HEK293 (cell line): ENCODE measurements around the gene TANK.

ENCODE experiments used
- CTCF ChIA-PET: fragments of 350-600 bp; formaldehyde crosslinking; extraction: SDS; loops from one replicate; lab custom pipeline; 2021; ENCODE audit warnings: antibody characterized with exemption; lab: Yijun Ruan, JAX
- POLR2A ChIA-PET: fragments of 300-600 bp; formaldehyde crosslinking; extraction: SDS; loops from one replicate; lab custom pipeline; 2020; ENCODE audit warnings: antibody characterized with exemption, inconsistent platforms; lab: Yijun Ruan, JAX
- H3K27ac ChIP-seq: fragments of 200-500 bp; sonication (Bioruptor generic); 2 replicates; pipeline ENCODE4 v1.5.1; 2014; ENCODE audit warnings: low read depth, low read length, control low read depth, inconsistent platforms; ENCODE audit errors: extremely low read depth
- H3K36me3 ChIP-seq, 2 experiments: fragments of 200-500 bp in 1 of 2; sonication (Bioruptor generic) in 1 of 2; 1 replicate in 1 of 2; 2 replicates in 1 of 2; pipeline ENCODE4 v1.5.1; 2014 to 2017; ENCODE audit warnings: inconsistent platforms in 2 of 2, low read length in 2 of 2; ENCODE audit not compliant: control insufficient read depth in 2 of 2, insufficient read depth in 1 of 2
- H3K4me1 ChIP-seq: fragments of 200-500 bp; sonication (Bioruptor generic); 2 replicates; pipeline ENCODE4 v1.5.1; 2014; ENCODE audit warnings: mild to moderate bottlenecking, low read length, inconsistent platforms; ENCODE audit not compliant: control insufficient read depth, insufficient read depth
- H3K4me3 ChIP-seq: 2 replicates; pipeline ENCODE4 v1.5.1; 2011; ENCODE audit warnings: low read depth, mild to moderate bottlenecking, control low read depth, low read length, moderate library complexity
- H3K9me3 ChIP-seq: fragments of 200-500 bp; sonication (Bioruptor generic); 2 replicates; pipeline ENCODE4 v1.5.1; 2014; ENCODE audit warnings: low read depth, low read length, inconsistent platforms; ENCODE audit not compliant: control insufficient read depth, insufficient read depth
- MYNN ChIP-seq: fragments of 450-650 bp; formaldehyde crosslinking; IDR thresholded peaks from 2 replicates; pipeline ENCODE4 v1.5.1; 2016; ENCODE audit warnings: missing biosample characterization, missing genetic modification characterization, borderline replicate concordance
- MZF1 ChIP-seq: fragments of 450-650 bp; formaldehyde crosslinking; IDR thresholded peaks from 2 replicates; pipeline ENCODE4 v1.5.1; 2017; ENCODE audit warnings: missing biosample characterization, missing genetic modification characterization, borderline replicate concordance
- PRDM10 ChIP-seq: fragments of 450-650 bp; formaldehyde crosslinking; IDR thresholded peaks from 2 replicates; pipeline ENCODE4 v1.5.1; 2016; ENCODE audit warnings: missing biosample characterization, missing genetic modification characterization
- REPIN1 ChIP-seq: fragments of 450-650 bp; formaldehyde crosslinking; IDR thresholded peaks from 2 replicates; pipeline ENCODE4 v1.5.1; 2017; ENCODE audit warnings: missing biosample characterization, missing genetic modification characterization, low read depth
- ZNF133 ChIP-seq: fragments of 450-650 bp; formaldehyde crosslinking; IDR thresholded peaks from 2 replicates; pipeline ENCODE4 v1.5.1; 2016; ENCODE audit warnings: missing biosample characterization, missing genetic modification characterization
- ZNF146 ChIP-seq: fragments of 450-650 bp; formaldehyde crosslinking; IDR thresholded peaks from 2 replicates; pipeline ENCODE4 v1.5.1; 2016; ENCODE audit warnings: missing biosample characterization, missing genetic modification characterization
- ZNF148 ChIP-seq: fragments of 450-650 bp; formaldehyde crosslinking; IDR thresholded peaks from 2 replicates; pipeline ENCODE4 v1.5.0; 2017; ENCODE audit warnings: missing biosample characterization, missing genetic modification characterization, borderline replicate concordance
- ZNF2 ChIP-seq: fragments of 450-650 bp; formaldehyde crosslinking; IDR thresholded peaks from 2 replicates; pipeline ENCODE4 v1.5.1; 2016; ENCODE audit warnings: missing biosample characterization, missing genetic modification characterization
- ZNF23 ChIP-seq: fragments of 450-650 bp; formaldehyde crosslinking; IDR thresholded peaks from 2 replicates; pipeline ENCODE4 v1.5.1; 2016; ENCODE audit warnings: missing biosample characterization, missing genetic modification characterization, borderline replicate concordance
- ZNF302 ChIP-seq: fragments of 450-650 bp; formaldehyde crosslinking; IDR thresholded peaks from 2 replicates; pipeline ENCODE4 v1.5.1; 2016; ENCODE audit warnings: missing biosample characterization, missing genetic modification characterization, low read depth
- ZNF530 ChIP-seq: fragments of 450-650 bp; formaldehyde crosslinking; IDR thresholded peaks from 2 replicates; pipeline ENCODE4 v1.5.1; 2016; ENCODE audit warnings: low read depth, missing biosample characterization, missing genetic modification characterization
- ZNF549 ChIP-seq: fragments of 450-650 bp; IDR thresholded peaks from 2 replicates; pipeline ENCODE4 v1.5.1; 2018; ENCODE audit warnings: missing biosample characterization, missing genetic modification characterization, mild to moderate bottlenecking, inconsistent platforms, moderate library complexity
- ZNF571 ChIP-seq: fragments of 450-650 bp; formaldehyde crosslinking; IDR thresholded peaks from 2 replicates; pipeline ENCODE4 v1.5.0; 2017; ENCODE audit warnings: missing biosample characterization, missing genetic modification characterization
- ZNF776 ChIP-seq: fragments of 450-650 bp; formaldehyde crosslinking; IDR thresholded peaks from 2 replicates; pipeline ENCODE4 v1.5.0; 2017; ENCODE audit warnings: missing biosample characterization, missing genetic modification characterization, borderline replicate concordance
- ZSCAN5A ChIP-seq: fragments of 450-650 bp; formaldehyde crosslinking; IDR thresholded peaks from 2 replicates; pipeline ENCODE4 v1.5.1; 2016; ENCODE audit warnings: missing biosample characterization, missing genetic modification characterization
- ZXDB ChIP-seq: fragments of 450-650 bp; formaldehyde crosslinking; IDR thresholded peaks from 2 replicates; pipeline ENCODE4 v1.5.1; 2016; ENCODE audit warnings: missing biosample characterization, missing genetic modification characterization
- TF ChIP-seq, protein P1 (sequence below): fragments of 450-650 bp; formaldehyde crosslinking; IDR thresholded peaks from 2 replicates; pipeline ENCODE4 v1.5.1; 2016; ENCODE audit warnings: missing biosample characterization, missing genetic modification characterization
- TF ChIP-seq, protein P2 (sequence below): fragments of 450-650 bp; formaldehyde crosslinking; IDR thresholded peaks from 2 replicates; pipeline ENCODE4 v1.5.1; 2016; ENCODE audit warnings: missing biosample characterization, missing genetic modification characterization
- TF ChIP-seq, protein P3 (sequence below): fragments of 450-650 bp; formaldehyde crosslinking; IDR thresholded peaks from 2 replicates; pipeline ENCODE4 v1.5.1; 2016; ENCODE audit warnings: missing biosample characterization, missing genetic modification characterization

TANK gene

GRCh38 chr2:161163440-161163839, 3.2 kb downstream of the TANK start:
- Histone ChIP-seq H3K4me1 (no peaks in the 10 kb centered on the region), H3K27ac (no peak overlapping the region), H3K36me3 (peaks cover 0 to 35% of the 10 kb centered on the region in 2 experiments; a peak in 1 of 3 replicates), H3K4me3 (no peak overlapping the region), H3K9me3 (no peaks in the 10 kb centered on the region)
- POLR2A ChIA-PET, result no interaction called here
- no peak for TF ChIP-seq ZSCAN5A (tag by site-specific recombination)
- CTCF ChIA-PET, result no interaction called here

GRCh38 chr2:161164161-161164560, 3.9 kb downstream of the TANK start:
- H3K27ac ChIP-seq, result no peak overlapping the region
- H3K36me3 ChIP-seq, result peaks cover 0 to 35% of the 10 kb centered on the region in 2 experiments; a peak in 1 of 3 replicates
- ChIA-PET POLR2A (interaction anchor here (0.6 kb wide), 1 partner anchor 12 kb away, joined by 5 read pairs; no protein-coding TSS in a partner anchor), CTCF (no interaction called here)
- no peak overlapping the region for H3K4me3 ChIP-seq
- H3K4me1 ChIP-seq, result no peaks in the 10 kb centered on the region
- no peaks in the 10 kb centered on the region for H3K9me3 ChIP-seq
- no peak for TF ChIP-seq MZF1 (tag by site-specific recombination)
- TF ChIP-seq, protein P1, sequence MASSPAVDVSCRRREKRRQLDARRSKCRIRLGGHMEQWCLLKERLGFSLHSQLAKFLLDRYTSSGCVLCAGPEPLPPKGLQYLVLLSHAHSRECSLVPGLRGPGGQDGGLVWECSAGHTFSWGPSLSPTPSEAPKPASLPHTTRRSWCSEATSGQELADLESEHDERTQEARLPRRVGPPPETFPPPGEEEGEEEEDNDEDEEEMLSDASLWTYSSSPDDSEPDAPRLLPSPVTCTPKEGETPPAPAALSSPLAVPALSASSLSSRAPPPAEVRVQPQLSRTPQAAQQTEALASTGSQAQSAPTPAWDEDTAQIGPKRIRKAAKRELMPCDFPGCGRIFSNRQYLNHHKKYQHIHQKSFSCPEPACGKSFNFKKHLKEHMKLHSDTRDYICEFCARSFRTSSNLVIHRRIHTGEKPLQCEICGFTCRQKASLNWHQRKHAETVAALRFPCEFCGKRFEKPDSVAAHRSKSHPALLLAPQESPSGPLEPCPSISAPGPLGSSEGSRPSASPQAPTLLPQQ (tag by site-specific recombination), result no peak
- TF ChIP-seq, protein P2, sequence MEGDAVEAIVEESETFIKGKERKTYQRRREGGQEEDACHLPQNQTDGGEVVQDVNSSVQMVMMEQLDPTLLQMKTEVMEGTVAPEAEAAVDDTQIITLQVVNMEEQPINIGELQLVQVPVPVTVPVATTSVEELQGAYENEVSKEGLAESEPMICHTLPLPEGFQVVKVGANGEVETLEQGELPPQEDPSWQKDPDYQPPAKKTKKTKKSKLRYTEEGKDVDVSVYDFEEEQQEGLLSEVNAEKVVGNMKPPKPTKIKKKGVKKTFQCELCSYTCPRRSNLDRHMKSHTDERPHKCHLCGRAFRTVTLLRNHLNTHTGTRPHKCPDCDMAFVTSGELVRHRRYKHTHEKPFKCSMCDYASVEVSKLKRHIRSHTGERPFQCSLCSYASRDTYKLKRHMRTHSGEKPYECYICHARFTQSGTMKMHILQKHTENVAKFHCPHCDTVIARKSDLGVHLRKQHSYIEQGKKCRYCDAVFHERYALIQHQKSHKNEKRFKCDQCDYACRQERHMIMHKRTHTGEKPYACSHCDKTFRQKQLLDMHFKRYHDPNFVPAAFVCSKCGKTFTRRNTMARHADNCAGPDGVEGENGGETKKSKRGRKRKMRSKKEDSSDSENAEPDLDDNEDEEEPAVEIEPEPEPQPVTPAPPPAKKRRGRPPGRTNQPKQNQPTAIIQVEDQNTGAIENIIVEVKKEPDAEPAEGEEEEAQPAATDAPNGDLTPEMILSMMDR (tag by site-specific recombination), result no peak
- no peak for TF ChIP-seq ZNF23 (tag by site-specific recombination)
- no peak for TF ChIP-seq ZNF530 (tag by site-specific recombination)
- TF ChIP-seq, protein P3, sequence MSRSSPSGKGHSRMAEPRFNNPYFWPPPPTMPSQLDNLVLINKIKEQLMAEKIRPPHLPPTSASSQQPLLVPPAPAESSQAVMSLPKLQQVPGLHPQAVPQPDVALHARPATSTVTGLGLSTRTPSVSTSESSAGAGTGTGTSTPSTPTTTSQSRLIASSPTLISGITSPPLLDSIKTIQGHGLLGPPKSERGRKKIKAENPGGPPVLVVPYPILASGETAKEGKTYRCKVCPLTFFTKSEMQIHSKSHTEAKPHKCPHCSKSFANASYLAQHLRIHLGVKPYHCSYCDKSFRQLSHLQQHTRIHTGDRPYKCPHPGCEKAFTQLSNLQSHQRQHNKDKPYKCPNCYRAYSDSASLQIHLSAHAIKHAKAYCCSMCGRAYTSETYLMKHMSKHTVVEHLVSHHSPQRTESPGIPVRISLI (tag by site-specific recombination), result no peak
- TF ChIP-seq ZNF571 (tag by site-specific recombination), result no peak
- TF ChIP-seq ZNF549 (tag by site-specific recombination), result no peak
- TF ChIP-seq ZNF148, result no peak
- TF ChIP-seq ZNF2 (tag by site-specific recombination), result no peak
- no peak for TF ChIP-seq ZXDB
- TF ChIP-seq PRDM10, result no peak
- no peak for TF ChIP-seq ZNF776 (tag by site-specific recombination)
- no peak for TF ChIP-seq MYNN (tag by site-specific recombination)
- TF ChIP-seq REPIN1, result no peak
- no peak for TF ChIP-seq ZNF302 (tag by site-specific recombination)
- TF ChIP-seq ZNF133 (tag by site-specific recombination), result no peak
- TF ChIP-seq ZNF146 (tag by site-specific recombination), result no peak
